Nephron progenitor cell (in vitro differentiated cells): ENCODE measurements around the gene TEX2.
A peak's percentile ranks its signal among the peaks of the same experiment; 100 is the strongest.

Experiments
- DNase-seq: peaks from one replicate; pipeline ENCODE4 v3.0.0; 2021
- H3K27ac Mint-ChIP-seq: 2 replicates; pipeline ENCODE4 v1.8.0; 2021; ENCODE audit warnings: mild to moderate bottlenecking, moderate library complexity, mixed read lengths
- H3K27me3 Mint-ChIP-seq: 2 replicates; pipeline ENCODE4 v1.8.0; 2021; ENCODE audit warnings: mild to moderate bottlenecking, low read depth, mixed read lengths; ENCODE audit not compliant: poor library complexity
- H3K36me3 Mint-ChIP-seq: 2 replicates; pipeline ENCODE4 v1.8.0; 2021; ENCODE audit warnings: low read depth, mixed read lengths
- H3K4me1 Mint-ChIP-seq: 2 replicates; pipeline ENCODE4 v1.8.0; 2021; ENCODE audit warnings: mixed read lengths
- H3K4me3 Mint-ChIP-seq: 2 replicates; pipeline ENCODE4 v1.8.0; 2021; ENCODE audit warnings: mild to moderate bottlenecking, moderate library complexity, mixed read lengths
- H3K9me3 Mint-ChIP-seq: 2 replicates; pipeline ENCODE4 v1.8.0; 2021; ENCODE audit warnings: mild to moderate bottlenecking, moderate library complexity, mixed read lengths
- CTCF ChIP-seq: fragments of 200-600 bp; sonication (generic); IDR thresholded peaks from 2 replicates; pipeline ENCODE4 v1.5.0; 2021; ENCODE audit warnings: antibody characterized with exemption

Gene TEX2

GRCh38 chr17:64154313-64154695 is 108.8 kb downstream of the TEX2 start:
- Mint-ChIP-seq H3K4me1 (peaks cover 80% of the 10 kb centered on the region), H3K4me3 (peak overlapping the region; percentile 44), H3K27ac (peak overlapping the region; percentile 89), H3K27me3 (peaks cover 4% of the 10 kb centered on the region), H3K9me3 (no peaks in the 10 kb centered on the region), H3K36me3 (peaks cover 20% of the 10 kb centered on the region)
- no peak for DNase-seq
- TF ChIP-seq CTCF = no peak

GRCh38 chr17:64153565-64154312 is 109.3 kb downstream of the TEX2 start:
- H3K36me3 Mint-ChIP-seq = peaks cover 25% of the 10 kb centered on the region
- no peak for TF ChIP-seq CTCF
- peaks cover 74% of the 10 kb centered on the region for H3K4me1 Mint-ChIP-seq
- H3K27me3 Mint-ChIP-seq = peaks cover 4% of the 10 kb centered on the region
- DNase-seq = no peak
- H3K9me3 Mint-ChIP-seq = no peaks in the 10 kb centered on the region
- H3K27ac Mint-ChIP-seq = peak overlapping the region; percentile 89
- H3K4me3 Mint-ChIP-seq = no peak overlapping the region

GRCh38 chr17:64152428-64153125 is 110.5 kb downstream of the TEX2 start:
- no peak overlapping the region for H3K27ac Mint-ChIP-seq
- peaks cover 35% of the 10 kb centered on the region for H3K36me3 Mint-ChIP-seq
- no peak for DNase-seq
- peaks cover 2% of the 10 kb centered on the region for H3K27me3 Mint-ChIP-seq
- TF ChIP-seq CTCF = no peak
- no peak overlapping the region for H3K4me3 Mint-ChIP-seq
- H3K4me1 Mint-ChIP-seq = peaks cover 71% of the 10 kb centered on the region
- H3K9me3 Mint-ChIP-seq = no peaks in the 10 kb centered on the region

- Mint-ChIP-seq H3K4me3 (no peak overlapping the region), H3K36me3 (peaks cover 35% of the 10 kb centered on the region), H3K4me1 (peaks cover 68% of the 10 kb centered on the region)
These were observed 112.1 kb downstream of the TEX2 start for GRCh38 chr17:64151016-64151368.

GRCh38 chr17:64150237-64151015 is 112.6 kb downstream of the TEX2 start:
- peaks cover 62% of the 10 kb centered on the region for H3K4me1 Mint-ChIP-seq
- H3K27me3 Mint-ChIP-seq = no peaks in the 10 kb centered on the region
- no peak overlapping the region for H3K4me3 Mint-ChIP-seq
- H3K27ac Mint-ChIP-seq = no peak overlapping the region
- H3K36me3 Mint-ChIP-seq = peaks cover 35% of the 10 kb centered on the region
- no peak for DNase-seq
- H3K9me3 Mint-ChIP-seq = no peaks in the 10 kb centered on the region
- no peak for TF ChIP-seq CTCF

More at GRCh38 chr17:64151016-64151368, 112.1 kb downstream of the TEX2 start:
- Mint-ChIP-seq H3K9me3 (no peaks in the 10 kb centered on the region), H3K27me3 (no peaks in the 10 kb centered on the region), H3K27ac (no peak overlapping the region)
- no peak for DNase-seq
- no peak for TF ChIP-seq CTCF
